ENCODE data around the gene RALGAPA1. TPM values are rescaled to one million over a fixed set of nuclear protein-coding genes. Genes with fewer than 3 reads are reported as not detected.

The RALGAPA1 gene
- total and polyA plus RNA-seq, 8 donors = 6.0 to 482 (median 128) TPM

- no peaks in the 10 kb centered on the region for H3K4me1 ChIP-seq
- H3K4me3 ChIP-seq = no peak overlapping the region
- DNase-seq = no peak
- TF ChIP-seq POLR2A (IDR thresholded peaks at IDR 0.05) (no peak), EP300 (IDR thresholded peaks at IDR 0.05) (no peak), POLR2AphosphoS5 (IDR thresholded peaks at IDR 0.05) (no peak), CTCF (IDR thresholded peaks at IDR 0.05) (no peak)
- H3K9me3 ChIP-seq = no peaks in the 10 kb centered on the region
- intact Hi-C loops (cut with DNase I; ENCODE audit: low total_unique reads) = no loop called here
- 86 to 93% (median 92%) methylated on average over 3 of the region's 3 CpGs for WGBS, 5 donors
- H3K27me3 ChIP-seq = no peaks in the 10 kb centered on the region
- H3K36me3 ChIP-seq = peaks cover under 1 to 91% (median 67%) of the 10 kb centered on the region in 4 donors
- H3K27ac ChIP-seq = no peak overlapping the region
These were observed 96.6 kb downstream of the RALGAPA1 start for GRCh38 chr14:35712466-35712865.

- no peak for TF ChIP-seq POLR2AphosphoS5 (IDR thresholded peaks at IDR 0.05)
- TF ChIP-seq EP300 (IDR thresholded peaks at IDR 0.05) = no peak
- no peak for TF ChIP-seq CTCF (IDR thresholded peaks at IDR 0.05)
- no peak for TF ChIP-seq POLR2A (IDR thresholded peaks at IDR 0.05)
- WGBS, 5 donors = 93 to 100% (median 95%) methylated on average over 1 of the region's 1 CpG
These were observed 101.0 kb downstream of the RALGAPA1 start for GRCh38 chr14:35708062-35708461.

GRCh38 chr14:35705636-35706035, 103.5 kb downstream of the RALGAPA1 start:
- no peaks in the 10 kb centered on the region for H3K9me3 ChIP-seq
- intact Hi-C loops (cut with DNase I; ENCODE audit: low total_unique reads) = no loop called here
- WGBS, 5 donors = 96 to 99% (median 98%) methylated on average over 2 of the region's 2 CpGs

More at GRCh38 chr14:35708062-35708461, 101.0 kb downstream of the RALGAPA1 start:
- no peaks in the 10 kb centered on the region for H3K9me3 ChIP-seq
- H3K27me3 ChIP-seq = no peaks in the 10 kb centered on the region
- H3K4me3 ChIP-seq = no peak overlapping the region
- peaks cover 0 to 63% (median 48%) of the 10 kb centered on the region in 4 donors for H3K36me3 ChIP-seq
- intact Hi-C loops (cut with DNase I; ENCODE audit: low total_unique reads) = no loop called here
- DNase-seq = no peak
- H3K4me1 ChIP-seq = no peaks in the 10 kb centered on the region
- no peak overlapping the region for H3K27ac ChIP-seq

GRCh38 chr14:35704793-35705493, 104.2 kb downstream of the RALGAPA1 start:
- no peaks in the 10 kb centered on the region for H3K9me3 ChIP-seq
- H3K4me1 ChIP-seq = no peaks in the 10 kb centered on the region
- H3K27ac ChIP-seq = no peak overlapping the region
- no peaks in the 10 kb centered on the region for H3K27me3 ChIP-seq
- TF ChIP-seq POLR2AphosphoS5 (IDR thresholded peaks at IDR 0.05) (no peak), CTCF (IDR thresholded peaks at IDR 0.05) (no peak), EP300 (IDR thresholded peaks at IDR 0.05) (no peak), POLR2A (IDR thresholded peaks at IDR 0.05) (no peak)
- H3K36me3 ChIP-seq = peaks cover 0 to 33% (median 25%) of the 10 kb centered on the region in 4 donors
- no peak for DNase-seq
- H3K4me3 ChIP-seq = no peak overlapping the region
- intact Hi-C loops (cut with DNase I; ENCODE audit: low total_unique reads) = no loop called here

More at GRCh38 chr14:35705636-35706035, 103.5 kb downstream of the RALGAPA1 start:
- no peaks in the 10 kb centered on the region for H3K27me3 ChIP-seq
- H3K36me3 ChIP-seq = peaks cover 0 to 40% (median 30%) of the 10 kb centered on the region in 4 donors
- no peak overlapping the region for H3K4me3 ChIP-seq
- DNase-seq = no peak
- TF ChIP-seq EP300 (IDR thresholded peaks at IDR 0.05) (no peak), POLR2A (IDR thresholded peaks at IDR 0.05) (no peak)
- H3K27ac ChIP-seq = no peak overlapping the region
- H3K4me1 ChIP-seq = no peaks in the 10 kb centered on the region

GRCh38 chr14:35701531-35701930, 107.6 kb downstream of the RALGAPA1 start:
- 95 to 99% (median 98%) methylated on average over 4 of the region's 4 CpGs for whole genome bisulfite sequencing, 5 donors
- intact Hi-C loops (cut with DNase I; ENCODE audit: low total_unique reads) = no loop called here
- H3K36me3 ChIP-seq = peaks cover 0 to 16% (median 9%) of the 10 kb centered on the region in 4 donors
- H3K4me3 ChIP-seq = no peak overlapping the region
- no peaks in the 10 kb centered on the region for H3K27me3 ChIP-seq
- DNase-seq = no peak
- no peaks in the 10 kb centered on the region for H3K4me1 ChIP-seq
- TF ChIP-seq CTCF (IDR thresholded peaks at IDR 0.05) (no peak), POLR2A (IDR thresholded peaks at IDR 0.05) (no peak), EP300 (IDR thresholded peaks at IDR 0.05) (no peak), POLR2AphosphoS5 (IDR thresholded peaks at IDR 0.05) (no peak)
- H3K9me3 ChIP-seq = no peaks in the 10 kb centered on the region
- no peak overlapping the region for H3K27ac ChIP-seq

All from stomach (tissue), 9 donors.